HG03025 (cell line): Measurements from ENCODE around the gene NOVA1.

Experiments
- ATAC-seq: cut with Tn5 transposase; IDR thresholded peaks from one replicate; pipeline ENCODE4 v1.9.1; 2021; ENCODE audit warnings: mild to moderate bottlenecking, moderate library complexity; ENCODE audit not compliant: unreplicated experiment, low FRiP score

NOVA1 gene

GRCh38 chr14:26594148-26594547 is 3.7 kb downstream of the NOVA1 start:
- ATAC-seq = no peak

- no peak for ATAC-seq
These were observed 4.5 kb downstream of the NOVA1 start for GRCh38 chr14:26593357-26593756.

GRCh38 chr14:26589925-26590324 is 7.9 kb downstream of the NOVA1 start:
- ATAC-seq = no peak

GRCh38 chr14:26577711-26578110 is 20.1 kb downstream of the NOVA1 start:
- ATAC-seq = no peak

GRCh38 chr14:26554069-26554772 is 43.6 kb downstream of the NOVA1 start:
- ATAC-seq = no peak

GRCh38 chr14:26549571-26549970 is 48.3 kb downstream of the NOVA1 start:
- ATAC-seq = no peak

- ATAC-seq = no peak
These were observed 49.4 kb downstream of the NOVA1 start for GRCh38 chr14:26548406-26548805.

GRCh38 chr14:26538176-26538575 is 59.7 kb downstream of the NOVA1 start:
- ATAC-seq = no peak

- no peak for ATAC-seq
These were observed 65.9 kb downstream of the NOVA1 start for GRCh38 chr14:26531894-26532293.

GRCh38 chr14:26528415-26529182 is 69.2 kb downstream of the NOVA1 start:
- no peak for ATAC-seq

GRCh38 chr14:26527095-26527494 is 70.7 kb downstream of the NOVA1 start:
- ATAC-seq = no peak

GRCh38 chr14:26526137-26526536 is 71.7 kb downstream of the NOVA1 start:
- ATAC-seq = no peak

- no peak for ATAC-seq
These were observed 72.7 kb downstream of the NOVA1 start for GRCh38 chr14:26525085-26525484.

GRCh38 chr14:26522967-26523366 is 74.9 kb downstream of the NOVA1 start:
- no peak for ATAC-seq

- no peak for ATAC-seq
These were observed 80.1 kb downstream of the NOVA1 start for GRCh38 chr14:26517771-26518170.

- no peak for ATAC-seq
These were observed 97.8 kb downstream of the NOVA1 start for GRCh38 chr14:26500028-26500427.

GRCh38 chr14:26499546-26499945 is 98.3 kb downstream of the NOVA1 start:
- no peak for ATAC-seq

- ATAC-seq = no peak
These were observed 110.9 kb downstream of the NOVA1 start for GRCh38 chr14:26486922-26487321.

- no peak for ATAC-seq
These were observed 113.3 kb downstream of the NOVA1 start for GRCh38 chr14:26484562-26484961.

- no peak for ATAC-seq
These were observed 118.9 kb downstream of the NOVA1 start for GRCh38 chr14:26478967-26479366.

GRCh38 chr14:26466862-26467261 is 131.0 kb downstream of the NOVA1 start:
- no peak for ATAC-seq

- no peak for ATAC-seq
These were observed 134.7 kb downstream of the NOVA1 start for GRCh38 chr14:26463136-26463535.
